Cardiac fibroblast (primary cell): ENCODE data around the gene GTPBP6.

Experiments
- DNase-seq, 2 donors: peaks; one replicate each; pipeline versions ENCODE4 v3.0.0 to v3.0.0-alpha.2; 2010; ENCODE audit warnings: low read depth in 2 of 2
- H3K4me3 ChIP-seq, 2 donors: replicated peaks in 1 of 2; 1 replicate in 1 of 2; 2 replicates in 1 of 2; pipeline ENCODE4 v1.5.1; 2011; ENCODE audit warnings: low read depth in 2 of 2, low read length in 2 of 2, mild to moderate bottlenecking in 2 of 2, moderate library complexity in 1 of 2
- CTCF ChIP-seq: IDR thresholded peaks from one replicate; pipeline ENCODE4 v1.5.1; 2011; ENCODE audit warnings: low read depth, mild to moderate bottlenecking, low read length, inconsistent platforms

The GTPBP6 gene

GRCh38 chrX:314049-314448, 4.5 kb downstream of the GTPBP6 start:
- no peak for DNase-seq
- H3K4me3 ChIP-seq = no peak overlapping the region
- TF ChIP-seq CTCF = no peak

- no peak overlapping the region for H3K4me3 ChIP-seq
These were observed 5.0 kb downstream of the GTPBP6 start for GRCh38 chrX:313546-313945.

GRCh38 chrX:312621-313331, 5.8 kb downstream of the GTPBP6 start:
- TF ChIP-seq CTCF = no peak
- DNase-seq = no peak
- no peak overlapping the region for H3K4me3 ChIP-seq

More at GRCh38 chrX:313546-313945, 5.0 kb downstream of the GTPBP6 start:
- TF ChIP-seq CTCF = no peak
- no peak for DNase-seq

GRCh38 chrX:311156-312129, 7.2 kb downstream of the GTPBP6 start:
- TF ChIP-seq CTCF = no peak
- DNase-seq = no peak
- no peak overlapping the region for H3K4me3 ChIP-seq

DNA sequence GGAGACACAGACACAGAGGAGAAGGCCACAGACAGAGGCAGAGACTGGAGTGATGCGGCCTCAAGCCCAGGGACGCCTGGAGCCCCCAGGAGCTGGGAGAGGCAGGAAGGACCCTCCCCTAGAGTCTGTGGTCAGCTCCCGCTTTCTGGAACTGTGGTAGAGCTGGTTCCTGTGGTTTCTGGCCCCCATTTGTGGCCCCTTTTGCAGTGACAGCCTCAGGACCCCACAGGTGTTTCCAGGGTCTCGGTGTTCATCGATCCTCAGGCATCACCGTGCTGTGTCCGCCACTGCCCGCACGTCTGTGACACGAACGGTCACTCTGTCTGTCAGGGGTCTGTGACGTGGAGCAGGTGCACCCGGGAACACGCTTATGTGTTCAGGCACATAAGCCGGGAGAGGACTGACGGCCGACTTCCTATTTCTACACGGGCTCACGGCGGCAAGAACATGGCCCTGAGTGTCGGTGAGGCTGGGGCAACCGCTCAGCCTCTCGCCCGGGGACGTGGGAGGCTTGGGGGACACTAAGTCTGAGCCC, 7.9 kb downstream of the GTPBP6 start:
- no peak for DNase-seq
- H3K4me3 ChIP-seq = no peak overlapping the region
- no peak for TF ChIP-seq CTCF

- no peak overlapping the region for H3K4me3 ChIP-seq
- DNase-seq = no peak
- no peak for TF ChIP-seq CTCF
These were observed 9.6 kb downstream of the GTPBP6 start for GRCh38 chrX:308821-309520.
